Measurements from ENCODE around the gene DNAJA2. TPM values are rescaled to one million over a fixed set of nuclear protein-coding genes. Genes with fewer than 3 reads are reported as not detected.

The DNAJA2 gene
- total RNA-seq, 4 donors from 2014 or later, result 55.6 to 86.0 (median 62.1) TPM

- intact Hi-C loops (cut with DNase I), result loop anchor here (5.0 kb wide), 1 partner anchor 75 kb away; no protein-coding TSS in a partner anchor
- DNase-seq, result no peak
- WGBS, 2 donors, result 95 to 96% methylated on average over 8 of the region's 8 CpGs
- Histone ChIP-seq H3K27me3 (no peaks in the 10 kb centered on the region), H3K4me3 (replicated peaks in 1 of 3) (no peak overlapping the region), H3K36me3 (peaks cover 0 to 12% of the 10 kb centered on the region in 2 donors), H3K9me3 (no peaks in the 10 kb centered on the region), H3K4me1 (no peaks in the 10 kb centered on the region), H3K27ac (no peak overlapping the region)
- TF ChIP-seq POLR2A (IDR thresholded peaks at IDR 0.05), result no peak
- TF ChIP-seq CTCF (IDR thresholded peaks at IDR 0.05), result no peak
These were observed 46.2 kb downstream of the DNAJA2 start for GRCh38 chr16:46927273-46927672.

- Histone ChIP-seq H3K27ac (no peak overlapping the region), H3K36me3 (peaks cover 0 to 12% of the 10 kb centered on the region in 2 donors), H3K27me3 (no peaks in the 10 kb centered on the region), H3K4me3 (replicated peaks in 1 of 3) (no peak overlapping the region), H3K4me1 (no peaks in the 10 kb centered on the region), H3K9me3 (no peaks in the 10 kb centered on the region)
- DNase-seq, result no peak
- TF ChIP-seq POLR2A (IDR thresholded peaks at IDR 0.05) (no peak), CTCF (IDR thresholded peaks at IDR 0.05) (no peak)
- intact Hi-C loops (cut with DNase I), result loop anchor here (5.0 kb wide), 1 partner anchor 74 kb away; no protein-coding TSS in a partner anchor
- 90 to 94% methylated on average over 11 to 13 of the region's 13 CpGs for WGBS, 2 donors
These were observed 46.8 kb downstream of the DNAJA2 start for GRCh38 chr16:46926470-46927225.

GRCh38 chr16:46924402-46924801 lies 49.1 kb downstream of the DNAJA2 start:
- Histone ChIP-seq H3K4me3 (replicated peaks in 1 of 3) (no peak overlapping the region), H3K9me3 (no peaks in the 10 kb centered on the region), H3K36me3 (peaks cover 0 to 12% of the 10 kb centered on the region in 2 donors), H3K27ac (no peak overlapping the region), H3K27me3 (no peaks in the 10 kb centered on the region), H3K4me1 (peaks cover 4 to 9% of the 10 kb centered on the region in 2 donors)
- 93 to 100% methylated on average over 3 to 6 of the region's 6 CpGs for WGBS, 2 donors
- no peak for TF ChIP-seq CTCF (IDR thresholded peaks at IDR 0.05)
- no peak for TF ChIP-seq POLR2A (IDR thresholded peaks at IDR 0.05)
- intact Hi-C loops (cut with DNase I), result no loop called here
- DNase-seq, result no peak

GRCh38 chr16:46923513-46924295 lies 49.8 kb downstream of the DNAJA2 start:
- no peaks in the 10 kb centered on the region for H3K27me3 ChIP-seq
- intact Hi-C loops (cut with DNase I), result no loop called here
- peaks cover 4 to 9% of the 10 kb centered on the region in 2 donors for H3K4me1 ChIP-seq
- no peak overlapping the region for H3K27ac ChIP-seq
- TF ChIP-seq POLR2A (IDR thresholded peaks at IDR 0.05), result no peak
- no peak for TF ChIP-seq CTCF (IDR thresholded peaks at IDR 0.05)
- H3K9me3 ChIP-seq, result no peaks in the 10 kb centered on the region
- H3K4me3 ChIP-seq (replicated peaks in 1 of 3), result no peak overlapping the region
- 95 to 96% methylated on average over 15 to 19 of the region's 19 CpGs for WGBS, 2 donors
- no peak for DNase-seq
- H3K36me3 ChIP-seq, result peaks cover 0 to 12% of the 10 kb centered on the region in 2 donors

- Histone ChIP-seq H3K4me3 (replicated peaks in 1 of 3) (no peak overlapping the region), H3K9me3 (no peaks in the 10 kb centered on the region), H3K27ac (no peak overlapping the region), H3K27me3 (no peaks in the 10 kb centered on the region), H3K4me1 (peaks cover 4 to 9% of the 10 kb centered on the region in 2 donors), H3K36me3 (peaks cover 0 to 12% of the 10 kb centered on the region in 2 donors)
- intact Hi-C loops (cut with DNase I), result no loop called here
- 100% methylated on average over 1 of the region's 10 CpGs for WGBS, 2 donors
- TF ChIP-seq CTCF (IDR thresholded peaks at IDR 0.05) (no peak), POLR2A (IDR thresholded peaks at IDR 0.05) (no peak)
- DNase-seq, result no peak
These were observed 51.2 kb downstream of the DNAJA2 start for GRCh38 chr16:46922239-46922638.

All from thyroid gland (tissue), 4 donors.